Measurements from ENCODE around the gene CD274. TPM values are rescaled to one million over a fixed set of nuclear protein-coding genes. Genes with fewer than 3 reads are reported as not detected.

Gene CD274
- total RNA-seq, 1 donor from 2014 or later = 17.7 TPM

DNA sequence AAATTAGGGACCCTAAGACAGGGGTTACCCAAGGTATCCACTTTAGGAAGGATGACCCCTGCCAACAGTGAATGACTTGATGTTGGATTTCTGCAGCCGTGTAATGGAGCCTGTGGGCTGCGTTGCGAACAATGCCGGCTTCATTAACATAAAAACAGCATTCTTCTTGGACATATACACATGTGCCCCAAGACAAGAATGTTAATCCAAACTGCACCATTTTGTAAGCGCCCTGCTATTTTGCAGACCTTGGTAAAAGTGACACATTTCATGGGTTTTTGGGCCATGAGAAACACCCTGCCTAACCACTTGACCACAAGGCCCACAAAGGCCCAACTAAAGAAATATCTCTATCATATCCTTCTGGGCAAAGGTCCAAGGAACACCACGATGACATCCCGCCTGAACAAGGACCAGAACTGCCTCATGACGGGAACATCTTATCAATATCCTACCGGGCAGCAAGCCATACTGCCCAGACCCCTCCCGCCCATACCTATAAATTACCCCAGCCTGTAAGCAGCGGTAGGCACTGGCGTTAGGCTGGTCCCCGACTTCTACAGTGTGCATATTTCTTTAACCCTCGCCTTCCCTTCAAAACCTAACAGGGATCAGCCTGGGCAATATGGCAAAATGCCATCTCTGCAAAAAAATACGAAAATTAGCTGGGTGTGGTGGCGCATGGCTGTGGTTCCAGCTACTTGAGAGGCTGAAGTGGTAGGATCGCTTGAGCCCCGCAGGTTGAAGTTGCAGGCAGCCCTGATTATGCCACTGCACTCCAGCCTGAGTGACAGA, 50.3 kb downstream of the CD274 start:
- peak; percentile 72 for DNase-seq

DNA sequence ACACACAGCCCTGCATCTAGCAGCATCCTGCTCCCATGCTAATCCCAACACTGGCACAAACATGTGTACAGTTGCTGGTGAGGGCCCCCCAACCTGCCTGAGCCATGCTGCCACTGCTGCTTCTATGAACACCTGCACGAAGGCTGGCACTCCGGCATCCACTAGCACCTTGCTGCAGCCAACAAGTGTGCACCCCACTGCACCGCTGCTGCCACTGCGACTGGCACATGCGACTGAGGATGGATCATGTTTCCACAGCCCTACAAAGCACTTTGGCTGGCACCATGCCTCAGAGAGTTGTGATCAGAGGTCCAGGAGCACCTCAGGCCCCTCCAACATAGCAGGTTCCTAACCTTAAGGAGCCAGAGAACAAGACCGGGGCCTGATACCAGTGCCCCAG, 52.2 kb downstream of the CD274 start:
- DNase-seq = no peak

DNA sequence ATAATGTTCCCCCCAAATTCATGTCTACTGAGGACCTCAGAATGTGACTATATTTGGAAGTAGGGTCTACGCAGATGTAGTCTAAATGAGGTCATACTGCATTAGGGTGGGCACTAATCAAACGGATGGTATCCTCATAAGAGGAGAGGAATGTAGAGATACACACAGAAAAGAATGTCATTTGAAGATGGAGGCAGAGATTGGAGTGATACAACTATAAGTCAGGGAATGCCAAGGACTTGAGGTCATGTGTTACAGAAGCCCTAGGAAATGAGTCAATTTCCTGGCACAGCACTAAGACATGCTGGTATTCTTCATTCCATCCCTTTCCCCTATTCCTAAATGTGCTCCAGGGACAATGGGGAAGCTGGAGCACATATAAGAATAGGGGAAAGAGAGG, 59.2 kb downstream of the CD274 start:
- peak; percentile 93 for DNase-seq

DNA sequence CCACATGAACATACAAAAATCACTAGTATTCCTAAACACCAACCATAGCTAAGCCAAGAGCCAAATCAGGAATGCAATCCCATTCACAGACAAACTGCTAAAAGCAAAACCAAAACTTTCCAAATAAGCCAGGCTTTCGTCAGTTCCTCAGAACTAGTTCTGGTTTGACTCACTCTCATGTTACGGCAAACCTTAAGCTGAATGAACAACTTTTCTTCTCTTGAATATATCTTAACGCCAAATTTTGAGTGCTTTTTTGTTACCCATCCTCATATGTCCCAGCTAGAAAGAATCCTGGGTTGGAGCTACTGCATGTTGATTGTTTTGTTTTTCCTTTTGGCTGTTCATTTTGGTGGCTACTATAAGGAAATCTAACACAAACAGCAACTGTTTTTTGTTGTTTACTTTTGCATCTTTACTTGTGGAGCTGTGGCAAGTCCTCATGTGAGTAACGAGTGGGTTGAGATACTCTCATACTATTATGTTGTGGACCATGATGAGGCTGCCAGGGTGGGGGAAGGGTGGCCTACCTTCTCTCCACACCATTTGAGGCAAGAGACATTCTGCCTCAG, 60.1 kb downstream of the CD274 start, which contains the start of gene PDCD1LG2:
PDCD1LG2 (plus strand) TSS at position 172 of the 572 bp plus-strand sequence. CDS start 12,016 bp downstream, outside the sequence.
- DNase-seq = peak; percentile 73

DNA sequence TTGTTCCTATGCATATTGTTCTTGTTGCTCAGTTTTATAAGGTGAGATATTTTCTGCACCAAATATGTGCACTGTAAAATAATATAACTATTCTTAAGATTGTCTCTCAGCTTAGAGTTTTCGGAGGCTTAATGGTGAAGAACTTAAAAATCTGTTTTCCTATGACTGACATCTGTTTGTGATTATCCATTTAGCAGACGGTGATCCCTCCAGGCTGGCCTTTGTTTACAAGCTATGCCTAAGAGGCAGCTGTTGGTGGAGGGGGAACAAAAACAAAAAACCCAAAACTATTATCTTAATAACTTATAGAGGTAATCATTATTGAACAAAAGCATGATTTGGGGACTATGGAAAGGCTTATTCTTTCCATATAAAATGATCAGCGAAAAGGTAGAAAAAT, 60.6 kb downstream of the CD274 start:
- DNase-seq = no peak

DNA sequence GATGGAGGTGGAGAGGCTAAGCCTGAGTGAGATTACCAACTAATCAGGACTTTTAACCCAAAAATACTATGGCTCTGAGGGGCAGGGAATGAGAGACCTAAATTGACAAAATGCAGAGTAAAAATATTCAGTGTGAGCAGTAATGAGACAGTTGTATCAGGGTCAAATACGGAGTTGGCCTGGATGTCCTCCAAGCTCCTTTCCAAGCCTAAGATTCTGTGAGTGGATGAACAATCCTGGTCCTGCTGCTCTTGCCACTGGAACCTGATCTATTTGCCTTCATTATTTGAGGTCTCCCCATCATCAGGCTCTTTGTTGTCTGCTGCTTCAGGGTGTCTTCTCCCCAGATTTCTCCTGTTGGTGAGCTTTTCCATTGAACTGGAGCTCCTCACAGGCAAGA, 61.1 kb downstream of the CD274 start:
- no peak for DNase-seq

DNA sequence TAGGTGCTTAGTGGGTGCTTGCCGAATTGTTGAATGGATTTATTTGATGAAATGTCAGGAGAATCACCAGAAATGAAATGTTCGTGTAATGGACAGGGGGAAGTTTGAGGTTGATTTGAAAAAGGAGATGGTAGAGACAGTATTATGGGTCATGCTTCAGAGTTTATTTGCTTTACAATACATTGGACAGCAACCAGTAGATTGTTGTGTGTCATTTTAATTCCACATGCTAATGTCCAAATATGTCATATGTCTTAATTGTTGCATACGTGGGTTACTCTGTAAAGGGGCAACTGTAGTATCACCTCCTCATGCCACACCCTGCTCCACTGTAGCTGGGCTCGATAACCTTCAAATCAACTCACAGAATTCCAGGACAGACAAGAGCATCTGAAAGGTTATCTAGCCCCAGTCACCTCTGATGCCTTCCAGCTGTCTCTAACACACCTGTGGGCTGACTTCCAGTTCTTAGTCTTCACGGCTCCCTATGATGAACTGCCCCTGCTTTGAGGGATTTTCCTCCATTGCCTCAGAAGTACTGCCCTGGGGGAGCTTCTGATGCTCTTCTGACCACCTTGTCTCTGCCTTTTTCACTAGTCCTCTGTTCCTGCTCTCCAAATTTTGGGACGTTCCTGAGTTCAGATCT, 61.7 kb downstream of the CD274 start:
- DNase-seq = peak; percentile 23

DNA sequence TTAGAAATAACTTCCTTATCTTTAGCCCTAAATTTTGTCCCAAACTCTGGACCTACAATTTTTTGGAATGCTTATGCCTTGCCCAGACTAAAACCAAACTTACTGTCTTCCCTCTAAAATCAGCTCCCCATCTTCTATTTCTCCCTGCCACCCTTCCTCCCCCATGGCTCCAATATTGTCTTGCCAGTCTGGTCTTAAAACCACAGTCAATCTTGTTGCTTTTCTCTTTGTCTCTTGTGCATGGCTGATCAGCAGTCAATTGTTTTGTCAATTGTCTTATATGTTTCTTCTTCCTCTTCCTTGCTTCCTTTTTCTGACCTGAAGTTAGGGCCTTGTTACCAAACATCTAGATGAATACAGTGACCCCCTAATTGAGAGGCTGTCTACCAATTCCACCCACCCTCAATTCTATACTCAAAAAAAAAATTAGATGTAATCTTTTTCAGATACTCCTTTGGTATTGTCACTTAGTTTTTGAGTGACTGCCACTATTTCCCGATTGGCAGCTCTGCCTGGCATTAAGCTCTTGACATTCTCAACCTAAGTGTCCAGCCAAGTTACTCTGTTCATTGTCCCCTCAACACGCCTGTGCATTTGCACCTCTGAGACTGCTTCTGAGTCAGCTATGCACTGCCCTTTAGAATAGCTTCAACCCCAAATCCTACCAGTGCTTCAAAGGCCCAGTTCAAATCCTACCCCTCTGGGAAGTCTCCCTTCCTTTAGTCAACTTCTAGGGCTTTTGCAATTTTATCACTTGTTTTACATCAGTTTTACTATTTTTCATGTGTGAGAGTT, 62.5 kb downstream of the CD274 start:
- no peak for DNase-seq

DNA sequence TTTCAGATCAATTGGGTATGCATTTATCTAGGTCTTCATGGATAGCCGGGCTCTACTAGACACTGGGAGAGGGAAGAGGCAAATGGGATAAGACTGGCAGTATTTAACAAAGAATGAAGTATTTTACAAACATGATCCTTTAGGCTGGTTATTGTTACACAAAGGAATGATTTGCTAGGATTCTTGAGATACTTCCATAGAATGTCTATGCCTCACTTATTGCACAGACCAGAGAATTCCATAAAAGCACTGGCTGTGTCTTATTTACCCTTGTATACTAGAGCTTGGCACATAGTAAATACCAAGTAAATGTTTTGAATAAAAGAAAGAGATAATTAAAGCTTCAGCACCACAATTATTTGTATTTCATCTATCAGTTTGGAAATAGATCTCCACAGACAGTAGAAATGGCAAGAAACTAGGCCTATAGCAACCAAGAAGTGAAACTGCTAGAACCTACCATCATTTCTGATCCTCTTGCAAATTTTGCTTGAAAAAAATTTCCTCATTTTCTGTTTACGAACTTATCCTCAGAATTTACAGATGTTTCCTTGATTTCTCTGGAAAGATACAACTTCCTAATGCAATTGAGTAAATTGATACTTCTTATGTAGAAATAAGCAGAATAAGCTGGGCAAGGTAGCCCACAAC, 63.7 kb downstream of the CD274 start:
- DNase-seq = no peak

DNA sequence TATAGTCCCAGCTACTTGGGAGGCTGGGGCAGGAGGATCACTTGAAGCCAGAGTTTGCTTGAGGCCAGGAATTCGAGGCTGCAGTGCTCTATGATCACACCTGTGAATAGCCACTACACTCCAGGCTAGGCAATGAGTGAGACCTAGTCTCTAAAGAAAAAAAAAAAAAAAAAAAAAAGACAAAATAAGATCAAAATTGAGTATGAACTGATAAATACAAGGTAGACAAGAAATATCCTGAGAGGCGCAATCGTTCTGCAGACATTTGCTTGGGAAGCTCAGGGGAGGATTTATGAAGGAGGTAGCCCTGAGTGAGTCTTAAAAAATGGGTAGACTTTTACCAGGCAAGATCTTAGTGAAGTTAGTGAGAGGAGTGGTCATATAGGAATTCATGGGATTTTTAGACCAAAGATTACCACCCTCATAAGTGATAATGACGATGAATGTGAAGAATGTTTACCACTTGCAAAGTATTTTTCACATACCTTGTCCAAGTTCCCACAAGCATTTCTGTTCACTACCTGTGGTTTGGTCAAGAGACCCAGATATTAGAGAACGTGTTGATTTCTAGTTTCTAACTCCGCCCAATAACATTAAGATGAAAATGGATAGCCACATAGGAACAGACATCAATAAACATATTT, 64.4 kb downstream of the CD274 start:
- no peak for DNase-seq

DNA sequence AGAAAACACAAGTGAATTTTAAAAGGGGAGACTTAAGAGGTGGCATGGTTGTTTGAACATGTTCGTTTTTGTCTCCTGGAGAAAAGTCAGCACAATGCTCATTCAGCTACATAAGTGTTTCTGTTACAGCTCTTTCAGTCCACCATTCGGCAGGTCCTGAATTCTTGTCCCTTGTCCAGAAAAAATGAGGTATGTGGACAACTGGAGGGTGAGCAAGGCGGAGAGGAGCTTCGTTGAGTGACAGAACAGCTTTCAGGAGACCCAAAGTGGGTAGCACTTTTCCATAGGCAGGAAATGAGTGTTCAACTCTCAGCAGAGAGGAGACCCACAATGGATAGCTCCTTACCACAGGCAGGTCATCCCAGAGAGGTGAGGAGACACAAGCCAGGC, 64.9 kb downstream of the CD274 start:
- DNase-seq = no peak

DNA sequence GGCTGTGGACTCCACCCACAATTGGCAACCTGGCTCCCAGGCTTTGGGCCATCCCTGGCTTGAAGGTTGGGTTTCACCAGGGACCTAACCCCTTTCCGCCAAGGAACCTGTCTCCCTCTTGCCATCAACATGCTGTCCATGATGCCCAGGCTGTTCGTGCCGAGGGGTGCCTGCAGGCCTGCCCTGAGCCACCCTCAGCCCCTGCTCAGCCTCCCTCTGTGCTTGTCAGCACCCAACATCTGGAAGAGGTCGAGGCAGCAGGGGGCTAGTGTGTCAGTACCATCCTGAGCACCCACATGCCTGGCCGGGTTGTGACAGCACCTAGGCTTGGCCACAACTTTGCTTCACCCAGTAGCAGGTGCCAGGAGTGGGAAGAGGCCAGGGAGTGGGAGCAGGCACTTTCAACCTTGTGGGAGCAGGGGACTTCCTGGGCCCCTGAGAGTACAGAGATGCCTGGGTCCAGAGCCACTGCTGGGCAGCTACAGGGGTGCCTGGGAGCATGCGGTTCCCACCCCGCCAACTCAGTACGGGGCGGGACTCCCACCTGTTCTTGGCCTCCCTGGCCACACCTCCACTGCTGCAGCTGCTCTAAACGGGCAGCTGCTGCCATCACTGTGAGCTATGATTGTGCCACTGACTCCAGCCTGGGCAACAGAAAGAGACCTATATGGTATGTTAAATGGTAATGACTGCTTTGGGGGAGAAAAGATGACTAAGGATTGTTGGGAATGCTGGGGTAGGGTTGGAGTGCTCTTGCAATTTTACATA, 66.3 kb downstream of the CD274 start:
- no peak for DNase-seq

DNA sequence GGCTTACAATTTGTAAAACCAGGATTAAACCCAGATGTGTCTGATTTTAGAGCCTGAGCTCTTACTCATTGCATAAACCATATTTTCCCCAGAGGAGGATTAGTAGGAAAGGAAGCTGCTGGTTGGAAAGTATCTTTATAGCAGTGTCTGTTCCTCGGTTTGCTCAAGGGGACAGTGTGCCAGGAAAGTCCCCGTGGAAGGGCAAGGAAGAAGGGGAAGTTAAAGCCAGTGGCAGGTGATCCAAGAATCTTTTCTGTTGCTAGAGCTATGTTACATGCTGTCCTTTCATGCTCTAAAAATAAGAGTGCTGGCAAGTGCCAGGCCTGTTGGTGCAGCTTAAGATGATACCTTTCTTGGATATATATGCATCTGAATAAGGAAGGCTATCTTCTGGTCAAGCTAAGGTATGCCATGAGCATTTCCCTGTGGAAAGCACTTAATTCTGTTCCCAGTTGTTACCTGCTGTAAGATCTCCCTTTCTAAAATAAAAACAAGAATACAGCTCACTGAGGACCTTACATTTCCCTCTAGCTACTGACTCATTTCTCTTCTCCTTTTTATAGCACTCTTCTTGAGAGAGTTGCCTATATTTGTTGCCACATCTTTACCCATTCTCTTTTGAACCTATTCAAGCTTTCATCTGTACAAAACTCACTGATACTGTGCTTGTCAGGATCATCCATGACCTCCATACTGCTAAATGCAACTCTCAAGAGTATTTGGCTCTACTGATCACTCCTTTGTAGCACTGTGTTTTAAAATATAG, 68.0 kb downstream of the CD274 start:
- DNase-seq = no peak

DNA sequence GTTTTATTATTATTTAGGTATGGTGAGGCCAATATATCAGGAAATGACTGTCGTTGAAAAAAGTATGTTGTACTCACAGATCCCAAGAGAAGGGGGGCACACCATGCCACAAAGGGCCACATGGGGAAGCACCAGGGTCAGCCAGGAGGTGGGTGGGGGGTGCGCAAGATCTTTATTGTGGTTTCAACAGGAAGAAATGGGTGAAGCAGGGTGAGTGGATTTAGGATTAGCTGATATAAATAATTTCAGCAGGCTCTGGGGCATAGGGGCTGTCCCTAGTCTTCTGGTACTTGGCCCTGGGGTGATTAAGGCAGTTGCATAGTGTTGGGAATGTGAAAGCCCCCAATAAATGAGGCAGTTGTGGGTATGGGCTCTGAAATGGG, 68.6 kb downstream of the CD274 start:
- DNase-seq = no peak

Other genes starting within 250 kb of the CD274 start
- gene INSL4, start 219.1 kb upstream of the CD274 start, total RNA-seq = not detected in 2 replicates
- 1.6 TPM in 1 of 2 replicates, not detected in the other for gene RLN2, start 145.8 kb upstream of the CD274 start, total RNA-seq
- not detected in 2 replicates for gene RLN1, start 110.7 kb upstream of the CD274 start, total RNA-seq
- gene PLGRKT, start 12.6 kb upstream of the CD274 start, total RNA-seq = 6.3 and 7.0 TPM in 2 replicates
- gene PDCD1LG2, start 60.0 kb downstream of the CD274 start, total RNA-seq = 3.4 and 4.4 TPM in 2 replicates
- 34.2 and 35.8 TPM in 2 replicates for gene RIC1, start 178.6 kb downstream of the CD274 start, total RNA-seq

All from dermis blood vessel endothelial cell (primary cell).